ENCODE results near the gene GALNT16.

GALNT16 gene

DNA sequence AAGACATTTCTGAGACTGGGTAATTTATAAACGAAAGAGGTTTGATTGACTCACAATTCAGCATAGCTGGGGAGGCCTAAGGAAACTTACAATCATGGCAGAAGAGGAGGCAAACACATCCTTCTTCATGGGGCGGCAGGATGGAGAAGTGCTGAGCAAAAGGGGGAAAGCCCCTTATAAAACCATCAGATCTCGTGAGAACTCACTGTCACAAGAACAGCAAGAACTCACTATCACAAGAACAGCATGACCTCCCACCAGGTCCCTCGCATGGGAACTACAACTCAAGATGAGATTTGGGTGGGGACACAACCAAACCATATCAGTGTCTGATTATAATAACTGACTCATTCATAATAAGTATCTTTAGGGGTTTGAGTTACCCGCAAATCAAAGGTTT is 144.9 kb downstream of the GALNT16 start:
- no peak for DNase-seq (ENCODE audit: low spot score)

DNA sequence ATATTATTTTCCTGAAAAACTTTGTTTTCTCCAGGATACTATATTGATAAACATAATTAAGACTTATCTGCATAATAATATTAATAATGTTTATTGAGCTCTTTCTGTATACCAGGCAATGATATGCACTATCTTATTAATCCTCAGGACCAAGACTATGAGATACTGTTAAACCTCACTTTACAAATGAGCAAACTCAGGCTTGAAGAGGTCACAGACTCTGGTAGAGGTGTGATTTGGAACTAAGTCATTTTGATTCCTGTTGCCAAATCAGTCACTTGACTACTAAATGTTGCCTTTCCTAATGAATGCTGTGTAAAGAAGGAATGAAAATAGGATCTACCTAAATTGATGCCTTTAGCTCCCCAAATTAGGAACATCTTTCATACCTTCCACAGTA is 145.8 kb downstream of the GALNT16 start:
- DNase-seq (ENCODE audit: low spot score) = no peak

Measured in SK-N-DZ (cell line).